GM12865 (cell line): ENCODE data around the gene FRMD4A.

Experiments used
- DNase-seq: peaks from one replicate; pipeline ENCODE4 v3.0.0; 2010; ENCODE audit warnings: low read depth
- H3K4me3 ChIP-seq: 2 replicates; pipeline ENCODE4 v1.5.1; 2011; ENCODE audit warnings: mild to moderate bottlenecking, low read depth, low read length, control low read depth
- CTCF ChIP-seq: IDR thresholded peaks from 2 replicates; pipeline ENCODE4 v1.5.1; 2011; ENCODE audit warnings: low read length, control low read depth, low read depth, inconsistent platforms; ENCODE audit not compliant: insufficient read depth; ENCODE audit errors: missing control alignments

The FRMD4A gene

DNA sequence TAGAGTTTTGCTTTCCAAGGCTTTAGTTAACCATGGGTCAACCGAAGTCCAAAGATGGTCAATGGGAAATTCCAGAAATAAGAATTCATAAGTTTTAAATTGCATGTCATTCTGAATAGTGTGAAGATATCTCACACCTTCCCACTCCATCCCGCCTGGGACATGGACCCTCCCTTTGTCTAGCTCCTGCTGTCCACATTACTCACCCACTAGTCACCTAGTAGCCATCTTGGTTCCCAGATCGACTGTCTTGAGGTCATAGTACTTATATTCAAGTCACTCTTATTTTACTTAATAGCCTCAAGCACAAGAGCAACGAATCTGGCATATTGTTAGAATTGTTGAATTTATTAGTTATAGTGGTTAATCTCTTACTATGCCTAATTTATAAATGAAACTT, 377.4 kb downstream of the FRMD4A start:
- no peak for DNase-seq
- TF ChIP-seq CTCF = no peak
- no peak overlapping the region for H3K4me3 ChIP-seq

DNA sequence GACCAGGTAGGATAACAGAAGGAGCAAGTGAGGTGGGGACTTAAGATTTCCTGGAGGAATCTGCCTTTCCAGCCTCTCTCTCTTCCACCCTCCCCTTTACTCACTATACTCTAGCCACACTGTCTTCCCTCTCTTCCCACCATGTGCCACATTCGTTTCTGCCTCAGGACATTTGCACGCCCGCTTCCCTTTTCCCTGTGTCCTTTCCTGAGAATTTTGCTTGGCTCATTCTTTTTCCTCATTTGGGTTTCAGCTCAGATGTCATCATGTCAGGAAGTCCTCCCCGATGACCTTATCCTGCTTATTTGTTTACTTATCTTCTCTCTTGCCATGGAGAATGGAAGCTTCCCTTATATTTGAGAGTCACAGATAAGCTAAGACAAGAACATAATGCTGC, 380.2 kb downstream of the FRMD4A start:
- no peak overlapping the region for H3K4me3 ChIP-seq
- TF ChIP-seq CTCF = no peak
- DNase-seq = no peak

DNA sequence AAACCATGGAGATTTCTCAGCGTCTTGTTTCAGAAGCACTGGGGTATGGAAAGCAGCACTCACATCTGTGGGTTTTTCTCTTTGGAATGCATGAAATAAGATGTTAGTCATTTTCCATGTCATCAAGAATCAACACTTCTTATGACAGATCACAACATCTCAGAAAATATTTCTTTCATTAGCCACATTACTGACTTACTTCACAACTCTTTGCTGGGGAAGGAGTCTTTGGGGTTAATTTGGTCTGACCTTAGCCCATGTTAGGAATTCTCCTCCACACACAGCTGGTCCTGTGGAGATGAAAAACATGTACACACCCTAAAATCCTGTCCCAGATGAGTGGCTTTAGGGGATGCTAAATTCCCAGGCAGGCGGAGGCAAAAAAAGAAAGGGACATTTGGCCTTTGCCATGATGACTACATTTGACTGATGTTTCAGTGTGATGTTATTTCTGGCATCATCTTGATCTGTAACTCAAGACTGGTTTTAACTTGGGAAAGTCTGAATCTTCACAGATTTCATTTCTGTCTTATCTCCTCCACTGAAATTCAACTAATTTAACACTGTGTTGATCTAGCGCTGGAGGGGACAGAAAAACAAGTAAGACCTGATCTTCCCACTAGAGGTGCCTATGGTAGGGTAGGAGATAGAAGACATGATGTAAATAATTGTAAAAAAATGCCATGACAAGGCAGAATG, 380.7 kb downstream of the FRMD4A start:
- no peak overlapping the region for H3K4me3 ChIP-seq
- DNase-seq = no peak
- no peak for TF ChIP-seq CTCF

- TF ChIP-seq CTCF = no peak
- no peak overlapping the region for H3K4me3 ChIP-seq
- DNase-seq = no peak
Observed at GRCh38 chr10:13946209-13946460, 384.6 kb downstream of the FRMD4A start.

DNA sequence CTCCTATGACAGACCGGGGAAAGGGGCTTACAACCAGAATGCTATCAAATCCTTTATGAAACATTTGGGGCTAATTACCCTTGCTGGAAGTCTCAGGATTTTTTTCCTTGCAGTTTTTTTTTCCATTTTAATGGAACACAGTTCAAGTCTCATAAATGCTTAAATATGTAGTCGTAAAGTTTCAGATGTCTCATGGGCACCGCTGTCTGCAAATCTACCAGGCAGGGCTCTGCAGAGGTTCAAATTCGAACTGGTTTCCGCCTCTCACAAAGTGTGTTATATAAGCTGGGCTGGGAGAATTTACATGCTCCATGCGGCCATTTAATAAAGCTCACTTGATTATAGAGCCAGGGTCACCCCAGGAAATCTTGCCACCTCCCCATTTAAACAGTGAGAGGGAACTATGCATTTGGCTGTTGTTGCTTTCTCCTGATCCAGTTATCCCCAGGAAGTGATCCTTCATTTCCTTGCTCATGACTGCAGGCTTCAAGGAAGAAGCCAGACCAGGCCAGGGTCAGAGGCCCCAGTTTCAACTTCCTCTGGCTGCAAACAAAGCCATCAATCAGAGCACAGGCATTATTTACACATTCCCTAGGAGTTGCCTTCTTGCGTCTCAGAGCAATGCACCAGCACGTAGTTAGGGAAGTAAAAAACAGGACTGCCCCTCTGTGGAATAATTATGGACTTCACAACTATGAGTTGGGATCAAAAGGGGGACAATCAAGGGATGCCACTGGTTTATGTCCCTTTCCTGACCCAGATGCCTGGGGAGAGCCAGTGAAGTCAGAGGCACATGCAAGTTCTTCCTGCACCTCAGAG, 385.1 kb downstream of the FRMD4A start:
- no peak overlapping the region for H3K4me3 ChIP-seq
- DNase-seq = no peak
- TF ChIP-seq CTCF = no peak

GRCh38 chr10:13944823-13945222, 385.9 kb downstream of the FRMD4A start:
- no peak for TF ChIP-seq CTCF
- DNase-seq = no peak
- no peak overlapping the region for H3K4me3 ChIP-seq

- no peak overlapping the region for H3K4me3 ChIP-seq
- DNase-seq = no peak
- TF ChIP-seq CTCF = no peak
Observed at GRCh38 chr10:13943735-13944398, 386.9 kb downstream of the FRMD4A start.
